ENCODE results near the gene CCDC196.

- no peak for TF ChIP-seq CTCF (IDR thresholded peaks at IDR 0.05; ENCODE audit: low read depth, low read length)
- no peak for TF ChIP-seq EZH2phosphoT487 (IDR thresholded peaks at IDR 0.05; ENCODE audit: low read depth)
Measured at GRCh38 chr14:66503532-66503931, 17.4 kb downstream of the CCDC196 start.

Measured in OCI-LY3 (cell line).